Uterus (tissue), 2 donors: Measurements from ENCODE around the gene BAZ1A.

ENCODE experiments used
- CTCF ChIP-seq, 4 experiments: fragments of 200-600 bp in 2 of 4; fragments of 450-650 bp in 2 of 4; sonication (generic) in 2 of 4; IDR thresholded peaks; one replicate each; pipeline ENCODE4 v1.5.1; 2016 to 2019; ENCODE audit warnings: antibody characterized with exemption in 4 of 4, mild to moderate bottlenecking in 2 of 4, moderate library complexity in 1 of 4
- POLR2A ChIP-seq, 2 donors: fragments of 450-650 bp; IDR thresholded peaks; one replicate each; pipeline ENCODE4 v1.6.1; 2016; ENCODE audit warnings: antibody characterized with exemption in 2 of 2, mild to moderate bottlenecking in 1 of 2, moderate library complexity in 1 of 2

- TF ChIP-seq POLR2A (IDR thresholded peaks at IDR 0.05) (no peak), CTCF (IDR thresholded peaks at IDR 0.05) (no peak)
These were observed 17.3 kb downstream of the BAZ1A start for GRCh38 chr14:34857689-34858449.
